SK-N-MC (cell line): Measurements from ENCODE around the gene ZNF358.

Experiments used
- EZH2 ChIP-seq: fragments of 200-600 bp; sonication (generic); IDR thresholded peaks from one replicate; pipeline ENCODE4 v1.6.1; 2017; ENCODE audit warnings: antibody characterized with exemption
- FOXP2 ChIP-seq: optimal IDR thresholded peaks from 2 replicates; pipeline ENCODE3; 2011; ENCODE audit warnings: mild to moderate bottlenecking, moderate library complexity; ENCODE audit not compliant: insufficient read depth; ENCODE audit errors: extremely low read length, control extremely low read depth
- POLR2AphosphoS5 ChIP-seq: IDR thresholded peaks from 2 replicates; pipeline ENCODE4 v1.6.1; 2012; ENCODE audit warnings: mild to moderate bottlenecking, low read depth, low read length, borderline replicate concordance

DNA sequence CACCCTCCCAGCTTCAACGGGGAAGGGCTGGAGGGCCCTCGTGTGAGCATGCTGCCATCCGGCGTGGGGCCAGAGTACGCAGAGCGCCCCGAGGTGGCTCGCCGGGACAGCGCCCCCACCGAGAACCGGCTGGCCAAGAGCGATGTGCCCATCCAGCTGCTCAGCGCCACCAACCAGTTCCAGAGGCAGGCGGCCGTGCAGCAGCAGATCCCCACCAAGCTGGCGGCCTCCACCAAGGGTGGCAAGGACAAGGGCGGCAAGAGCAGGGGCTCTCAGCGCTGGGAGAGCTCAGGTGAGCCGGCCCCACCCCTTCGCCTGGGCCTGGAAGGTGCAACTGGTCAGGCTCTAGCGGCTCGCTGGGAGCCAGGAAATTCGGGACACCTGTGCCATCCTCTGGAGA, 47.1 kb upstream of the ZNF358 start:
- TF ChIP-seq POLR2AphosphoS5 (no peak), EZH2 (no peak), FOXP2 (no peak)
